Left renal pelvis (tissue), 4 donors: ENCODE data around the gene ARF1. TPM values are rescaled to one million over a fixed set of nuclear protein-coding genes. Genes with fewer than 3 reads are reported as not detected.

ENCODE experiments used
- DNase-seq, 4 donors: peaks; one replicate each; pipeline ENCODE4 v3.0.0-alpha.2; 2013; ENCODE audit warnings: low read depth in 4 of 4, low spot score in 3 of 4
- polyA plus RNA-seq, 4 donors: library from polyadenylated mRNA; unstranded; fragments of 120-200 nt; gene quantifications; one replicate each; pipeline ENCODE4 v1.2.1, GENCODE V29; 2013; ENCODE audit not compliant: insufficient read length in 4 of 4

ARF1 gene
- polyA plus RNA-seq, 4 donors: 322 to 353 (median 340) TPM

GRCh38 chr1:228144993-228145343, 62.5 kb downstream of the ARF1 start:
- DNase-seq: no peak

DNA sequence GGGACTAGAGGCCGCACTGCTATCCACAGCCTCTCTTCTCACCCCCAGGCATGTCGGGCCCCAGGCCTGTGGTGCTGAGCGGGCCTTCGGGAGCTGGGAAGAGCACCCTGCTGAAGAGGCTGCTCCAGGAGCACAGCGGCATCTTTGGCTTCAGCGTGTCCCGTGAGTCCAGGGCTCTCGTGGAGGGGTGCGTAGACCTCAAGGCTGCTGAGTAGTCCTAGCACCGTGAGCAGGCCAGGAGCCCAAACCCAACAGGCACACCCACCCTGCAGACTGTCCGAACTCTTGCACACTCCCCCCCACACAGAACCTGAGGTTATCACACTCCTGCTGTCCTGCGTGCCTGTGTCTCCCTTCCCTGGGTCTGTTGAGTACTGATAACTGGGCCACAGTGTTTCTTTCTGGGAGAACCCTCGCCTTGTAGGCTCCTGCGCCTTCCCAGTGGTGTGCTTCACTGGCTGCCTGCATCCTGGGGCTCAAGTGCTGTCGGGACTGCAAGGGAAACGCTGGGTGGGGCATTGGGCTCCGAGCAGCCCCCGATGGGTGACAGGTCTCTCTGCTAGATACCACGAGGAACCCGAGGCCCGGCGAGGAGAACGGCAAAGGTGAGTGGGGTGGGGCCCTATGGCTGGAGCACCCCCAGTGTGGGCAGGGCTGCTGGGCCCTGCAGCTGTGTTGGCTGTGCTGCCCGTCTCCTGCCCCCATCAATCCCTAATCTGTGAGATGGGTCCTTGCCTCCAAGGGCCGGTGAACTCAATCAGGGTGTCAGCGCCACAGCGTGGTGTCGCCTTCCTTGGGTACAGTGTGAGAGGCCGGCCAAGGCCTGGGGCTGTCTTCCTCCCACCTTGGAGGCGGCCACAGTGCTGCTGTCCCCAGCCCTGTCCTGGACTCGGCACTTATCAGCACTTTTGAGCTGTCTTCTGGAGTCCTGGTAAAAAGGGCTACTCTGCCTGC, 63.2 kb downstream of the ARF1 start:
- no peak for DNase-seq

DNA sequence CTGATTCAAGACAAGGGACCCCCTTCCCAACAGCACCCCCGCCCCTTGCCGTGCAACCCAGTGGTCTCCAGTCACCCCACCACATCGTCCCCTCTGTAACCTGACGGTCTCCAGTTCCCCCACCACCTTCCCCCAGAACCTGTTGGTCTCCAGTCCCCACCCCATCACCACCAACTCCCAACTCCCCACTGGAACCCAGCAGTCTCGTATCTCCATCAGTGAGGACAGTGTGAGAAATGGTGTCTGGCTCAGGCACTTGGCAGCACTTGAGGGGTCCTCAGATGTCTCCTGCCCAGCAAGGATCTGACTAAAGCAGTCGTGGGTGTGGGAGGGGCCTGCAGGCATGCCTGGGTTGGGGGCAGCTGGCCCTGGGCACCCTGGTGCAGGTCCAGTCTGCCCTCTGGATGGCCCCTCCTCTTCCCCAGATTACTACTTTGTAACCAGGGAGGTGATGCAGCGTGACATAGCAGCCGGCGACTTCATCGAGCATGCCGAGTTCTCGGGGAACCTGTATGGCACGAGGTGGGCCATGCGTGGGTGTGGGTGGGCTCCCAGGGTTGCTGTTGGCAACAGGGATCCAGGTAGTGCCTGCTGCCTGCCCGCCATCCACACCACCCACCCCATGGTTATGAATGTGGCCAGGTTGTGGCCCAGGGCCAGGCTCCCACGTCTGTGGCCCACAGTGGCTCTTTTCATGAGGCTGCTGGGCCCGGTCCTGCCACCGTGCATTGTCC, 64.1 kb downstream of the ARF1 start:
- no peak for DNase-seq

- DNase-seq: no peak
Measured at GRCh38 chr1:228147151-228147693, 64.7 kb downstream of the ARF1 start.

- no peak for DNase-seq
Measured at GRCh38 chr1:228147768-228148167, 65.3 kb downstream of the ARF1 start.

GRCh38 chr1:228148196-228148861, 65.8 kb downstream of the ARF1 start:
- no peak for DNase-seq

Other genes with a start within 250 kb of the ARF1 start
- gene WNT9A, start 134.8 kb upstream of the ARF1 start, polyA plus RNA-seq: 1 to 10 TPM; 1.1 to 9.3 (median 1.8) TPM
- gene WNT3A, start 75.7 kb upstream of the ARF1 start, polyA plus RNA-seq: under 1 TPM in 3 of 4 donors, not detected in 1; 0.09 to 0.16 (median 0.12) TPM
- 10 to 100 TPM; 11.5 to 26.3 (median 13.9) TPM for gene C1orf35, start 20.6 kb downstream of the ARF1 start, polyA plus RNA-seq
- 10 to 100 TPM; 35.2 to 56.0 (median 39.1) TPM for gene MRPL55, start 26.6 kb downstream of the ARF1 start, polyA plus RNA-seq
- gene GUK1, start 57.6 kb downstream of the ARF1 start, polyA plus RNA-seq: 100 to 1,000 TPM; 106 to 149 (median 120) TPM
- gene GJC2, start 67.2 kb downstream of the ARF1 start, polyA plus RNA-seq: 1 to 10 TPM in 2 of 4 donors, under 1 TPM in 2; 0.57 to 2.2 (median 0.97) TPM
- 1 to 10 TPM; 3.9 to 7.0 (median 4.5) TPM for gene IBA57, start 83.1 kb downstream of the ARF1 start, polyA plus RNA-seq
- 10 to 100 TPM; 14.3 to 42.9 (median 24.9) TPM for gene OBSCN, start 125.3 kb downstream of the ARF1 start, polyA plus RNA-seq